ENCODE measurements around the gene PCGF2.

- TF ChIP-seq CTCF (IDR thresholded peaks at IDR 0.05), result no peak
- TF ChIP-seq EZH2phosphoT487 (IDR thresholded peaks at IDR 0.05), result no peak
Observed at GRCh38 chr17:38729368-38729885, 18.7 kb downstream of the PCGF2 start.
